Measurements from ENCODE around the gene MAP3K4.

The MAP3K4 gene

GRCh38 chr6:161048641-161049040 is 57.1 kb downstream of the MAP3K4 start:
- no peak for DNase-seq

DNA sequence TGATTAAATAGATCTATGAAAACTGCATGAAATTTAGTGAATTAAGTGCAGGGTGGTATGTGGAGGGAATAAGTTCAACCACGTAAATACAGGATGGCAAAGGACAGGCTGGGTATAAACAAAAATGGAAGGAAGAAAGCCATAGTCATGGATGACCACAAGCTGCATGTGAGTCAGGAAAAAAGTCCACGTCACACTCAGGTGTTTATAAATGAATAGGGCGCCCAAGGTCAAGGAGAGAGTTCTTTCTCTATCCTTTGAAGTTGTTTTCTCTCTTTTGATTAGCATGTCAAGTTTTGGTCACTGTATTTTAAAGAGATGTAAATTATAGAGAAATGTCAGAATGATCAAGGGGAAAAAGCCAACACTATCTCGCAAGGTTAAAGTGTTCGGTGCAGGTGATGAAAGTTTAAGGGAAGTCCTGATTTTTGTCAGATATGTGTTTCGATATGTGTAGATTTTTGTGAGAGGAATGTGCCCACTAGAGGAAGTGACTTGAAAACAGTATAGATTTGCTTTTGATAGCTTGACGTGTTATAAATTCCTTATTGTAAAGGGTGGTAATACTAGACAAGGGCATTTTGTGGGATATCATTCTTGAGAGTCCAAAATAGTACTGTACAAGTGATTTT is 58.7 kb downstream of the MAP3K4 start:
- DNase-seq: no peak

- no peak for DNase-seq
Observed at GRCh38 chr6:161053103-161053502, 61.5 kb downstream of the MAP3K4 start.

- DNase-seq: no peak
Observed at GRCh38 chr6:161054876-161055275, 63.3 kb downstream of the MAP3K4 start.

DNA sequence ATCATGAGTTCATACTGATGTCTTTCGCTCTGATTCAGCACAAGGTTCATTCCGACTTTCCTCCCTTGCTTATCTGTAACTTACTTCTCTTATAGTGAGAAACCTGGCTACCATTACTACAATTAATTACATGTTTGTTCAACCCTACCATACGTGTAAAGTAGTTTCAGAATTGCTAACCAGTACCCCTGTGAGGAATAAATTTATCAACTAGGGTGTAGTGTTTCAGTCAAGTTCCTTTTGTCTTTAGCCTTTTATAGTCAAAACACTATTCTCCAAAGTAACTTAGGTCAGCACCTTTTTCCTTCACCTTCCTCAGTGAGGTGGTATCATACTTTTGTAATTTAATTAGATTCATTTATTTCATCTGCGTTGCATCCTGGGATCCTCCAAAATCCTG is 64.9 kb downstream of the MAP3K4 start:
- no peak for DNase-seq

GRCh38 chr6:161057103-161058091 is 65.8 kb downstream of the MAP3K4 start:
- no peak for DNase-seq

- no peak for DNase-seq
Observed at GRCh38 chr6:161058741-161059140, 67.2 kb downstream of the MAP3K4 start.

GRCh38 chr6:161061576-161061975 is 70.0 kb downstream of the MAP3K4 start:
- no peak for DNase-seq

DNA sequence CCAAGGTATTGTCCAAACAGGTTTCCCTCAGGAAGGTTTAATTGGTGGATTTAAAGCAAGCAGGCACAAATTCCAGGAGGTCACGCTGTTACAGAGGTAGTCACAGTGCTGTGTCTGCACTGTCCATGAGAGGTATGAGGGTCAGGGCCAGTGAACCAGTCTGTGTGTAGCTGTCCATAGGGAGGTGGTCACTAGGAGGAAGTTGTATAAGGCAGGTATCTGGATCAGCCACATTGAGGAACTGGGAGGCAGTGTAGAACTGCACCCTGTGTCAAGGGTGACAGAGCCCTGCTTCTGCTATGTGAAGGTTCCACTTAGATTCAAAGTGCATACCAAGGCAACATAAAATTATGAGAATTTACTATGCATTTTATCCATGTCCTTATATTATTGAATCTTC is 73.3 kb downstream of the MAP3K4 start:
- no peak for DNase-seq

GRCh38 chr6:161066511-161066910 is 74.9 kb downstream of the MAP3K4 start:
- DNase-seq: no peak

DNA sequence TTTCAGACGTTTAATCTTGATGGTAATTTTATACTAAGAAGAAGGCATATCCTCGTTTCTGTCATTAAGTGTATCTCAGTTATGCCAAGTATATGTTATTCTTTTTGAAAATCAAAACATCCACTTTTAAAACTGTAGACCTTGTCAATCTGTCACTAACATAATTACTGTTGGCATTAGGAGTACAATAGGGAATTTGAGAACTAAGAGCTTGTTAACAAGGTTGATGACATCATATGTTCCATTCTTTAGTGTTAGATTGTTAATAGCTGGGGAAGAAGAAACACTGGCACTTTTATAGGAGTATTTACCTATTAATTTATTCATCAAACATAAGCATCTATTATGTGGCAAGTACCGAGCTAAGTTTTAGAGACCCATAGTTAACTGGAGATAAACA is 76.2 kb downstream of the MAP3K4 start:
- no peak for DNase-seq

DNA sequence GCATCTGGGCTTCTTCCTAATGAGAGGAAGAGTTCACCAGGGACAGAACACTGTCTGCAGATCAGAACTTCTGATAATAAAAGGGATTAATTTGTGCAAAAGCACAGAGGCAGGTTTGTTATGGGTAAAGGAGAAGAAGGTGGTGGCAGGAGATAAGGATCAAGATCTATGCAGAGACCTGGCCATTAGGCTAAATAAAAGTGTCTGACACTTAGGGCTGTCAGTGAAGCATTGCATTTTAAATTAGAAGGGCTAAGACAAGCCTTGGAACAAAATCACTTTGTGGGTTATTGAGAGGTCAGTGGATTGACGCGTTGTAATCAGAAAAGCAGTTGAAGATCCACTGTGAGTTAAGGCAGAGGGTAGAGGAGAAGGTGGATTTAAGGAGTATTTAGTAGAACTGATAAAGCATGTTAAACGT is 76.8 kb downstream of the MAP3K4 start:
- no peak for DNase-seq

- DNase-seq: no peak
Observed at GRCh38 chr6:161073930-161074329, 82.4 kb downstream of the MAP3K4 start.

GRCh38 chr6:161074496-161075121 is 83.0 kb downstream of the MAP3K4 start:
- DNase-seq: no peak

DNA sequence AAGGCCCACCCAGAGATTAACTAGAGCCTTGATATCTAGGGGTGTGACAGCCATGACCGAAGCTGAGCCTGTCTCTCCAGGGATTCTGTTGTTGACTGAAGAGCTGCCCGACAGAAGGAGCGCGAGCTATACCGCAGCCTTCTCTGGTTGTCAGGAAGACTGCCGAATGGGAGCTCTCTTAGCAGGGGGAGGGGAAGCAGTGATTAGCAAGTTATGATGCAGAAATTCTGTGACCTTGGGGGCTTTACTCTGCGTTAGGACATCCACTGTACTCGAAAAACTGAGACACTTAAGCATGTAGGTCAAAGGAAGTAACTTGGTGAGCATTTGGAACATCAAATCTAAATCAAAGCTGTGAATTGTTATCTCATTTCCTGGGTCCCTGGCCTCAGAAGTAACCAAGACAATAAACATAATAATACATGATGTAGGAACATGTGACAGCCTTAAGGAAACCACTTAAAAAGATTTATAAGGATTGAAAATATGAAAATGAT is 84.7 kb downstream of the MAP3K4 start:
- DNase-seq: no peak

DNA sequence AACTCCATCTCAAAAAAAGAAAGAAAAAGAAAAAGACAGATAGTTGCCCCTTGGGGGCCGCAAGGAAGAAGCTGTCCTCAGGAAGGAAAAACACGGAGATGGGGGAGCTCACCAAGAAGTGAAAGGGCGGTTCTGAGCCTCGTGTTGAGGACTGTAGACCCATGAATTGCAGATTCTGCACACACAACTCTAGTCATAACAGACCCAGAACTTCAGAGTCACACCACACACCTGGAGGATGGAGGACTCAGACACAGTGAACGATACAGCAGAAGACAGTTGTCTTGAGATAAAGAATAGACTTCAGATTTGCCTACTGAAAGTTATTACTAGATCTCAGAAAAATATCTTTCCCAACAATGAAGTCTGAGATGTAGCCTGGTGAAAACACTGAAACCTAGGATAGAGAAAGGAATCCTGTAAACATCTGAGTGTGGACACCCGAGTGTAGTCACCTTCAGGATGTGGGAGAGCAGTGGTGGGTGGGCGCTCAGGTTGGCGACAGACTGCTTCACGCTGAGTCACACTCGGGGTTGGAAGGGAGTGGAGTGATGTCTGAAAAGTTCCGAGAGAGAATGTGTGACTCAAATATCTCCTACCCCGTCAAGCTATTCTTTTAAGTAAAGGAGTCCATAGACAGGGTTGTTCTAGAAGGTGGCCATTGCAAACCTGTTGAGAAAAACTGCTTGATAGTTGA is 88.1 kb downstream of the MAP3K4 start:
- no peak for DNase-seq

DNA sequence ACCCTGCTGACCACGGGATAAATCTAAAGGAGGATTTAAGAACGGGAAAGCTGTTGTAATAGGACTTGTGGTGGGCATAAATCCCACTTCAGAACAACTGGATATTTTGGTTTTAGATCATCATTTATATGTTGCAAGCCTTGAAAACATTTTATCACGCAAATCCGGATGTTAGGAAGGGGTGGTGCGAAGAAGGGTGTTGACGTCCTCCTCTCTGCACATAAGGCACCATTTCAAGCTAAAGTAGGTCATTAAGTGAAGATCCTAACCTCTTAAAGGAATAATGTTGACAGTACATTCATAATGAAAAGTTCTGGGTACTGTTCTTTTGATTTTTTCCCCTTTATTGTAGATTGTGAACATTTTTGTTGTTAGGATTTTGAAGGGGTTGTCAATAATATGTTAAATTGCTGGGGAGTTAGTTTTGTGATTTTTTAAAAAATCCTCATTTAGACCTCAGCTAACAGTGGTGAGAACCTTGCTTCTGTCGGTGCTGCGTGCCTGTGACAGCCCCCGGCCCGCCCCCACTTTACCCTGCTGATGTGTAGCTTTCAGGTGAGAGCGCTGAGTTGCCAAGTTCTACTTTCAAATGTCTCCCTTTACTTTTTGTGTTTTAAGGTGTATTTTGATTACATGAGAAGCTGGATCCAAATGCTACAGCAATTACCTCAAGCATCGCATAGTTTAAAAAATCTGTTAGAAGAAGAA is 88.8 kb downstream of the MAP3K4 start:
- DNase-seq: no peak

- no peak for DNase-seq
Observed at GRCh38 chr6:161082215-161082614, 90.6 kb downstream of the MAP3K4 start.

GRCh38 chr6:161085246-161085645 is 93.7 kb downstream of the MAP3K4 start:
- DNase-seq: no peak

- no peak for DNase-seq
Observed at GRCh38 chr6:161088676-161089328, 97.2 kb downstream of the MAP3K4 start.

GRCh38 chr6:161091151-161091550 is 99.6 kb downstream of the MAP3K4 start:
- no peak for DNase-seq
